A673 (cell line): ENCODE measurements around the gene ENOX1. TPM values are rescaled to one million over a fixed set of nuclear protein-coding genes. Genes with fewer than 3 reads are reported as not detected.

Experiments used
- BruUV-seq: library from RNA; stranded (reverse); fragments of 400-500 nt; replicated peaks from 2 replicates; lab custom pipeline; 2021; lab: Mats Ljungman, UMichigan
- CTCF ChIA-PET: fragments of 300-600 bp; sonication (Branson Sonifier 250); formaldehyde crosslinking; loops from one replicate; lab custom pipeline; 2022; ENCODE audit warnings: antibody characterized with exemption; lab: Charles Lee
- POLR2A ChIA-PET: fragments of 300-600 bp; sonication (Branson Sonifier 250); formaldehyde crosslinking; loops from one replicate; lab custom pipeline; 2022; ENCODE audit warnings: antibody characterized with exemption; ENCODE audit not compliant: low non-redundant PET; lab: Charles Lee
- DNase-seq: peaks from one replicate; pipeline ENCODE4 v3.0.0-alpha.2; 2015; ENCODE audit warnings: low spot score
- H3K27ac ChIP-seq: fragments of 200-600 bp; sonication (generic); 2 replicates; pipeline ENCODE4 v1.5.1; 2016; ENCODE audit warnings: mixed run types, low read depth, mild to moderate bottlenecking, mixed read lengths, antibody characterized with exemption, low read length; ENCODE audit not compliant: poor library complexity, severe bottlenecking
- H3K27me3 ChIP-seq: fragments of 200-600 bp; sonication (generic); replicated peaks from 2 replicates; pipeline ENCODE4 v1.6.1; 2017; ENCODE audit warnings: mixed run types, low read depth, mild to moderate bottlenecking, mixed read lengths, antibody characterized with exemption, low read length; ENCODE audit not compliant: insufficient read depth, poor library complexity
- H3K36me3 ChIP-seq: fragments of 200-600 bp; sonication (generic); 2 replicates; pipeline ENCODE4 v1.6.1; 2016; ENCODE audit warnings: mixed run types, mild to moderate bottlenecking, mixed read lengths, antibody characterized with exemption, low read length; ENCODE audit not compliant: insufficient read depth, poor library complexity, severe bottlenecking
- H3K4me1 ChIP-seq: fragments of 200-600 bp; sonication (generic); 2 replicates; pipeline ENCODE4 v1.6.1; 2017; ENCODE audit warnings: mixed run types, mild to moderate bottlenecking, mixed read lengths, antibody characterized with exemption, low read length; ENCODE audit not compliant: insufficient read depth, poor library complexity, severe bottlenecking
- H3K4me3 ChIP-seq: fragments of 200-600 bp; sonication (generic); 2 replicates; pipeline ENCODE4 v1.5.1; 2016; ENCODE audit warnings: low read depth, mixed run types, mild to moderate bottlenecking, mixed read lengths, low read length; ENCODE audit not compliant: poor library complexity, severe bottlenecking
- H3K9me3 ChIP-seq: fragments of 200-600 bp; sonication (generic); 2 replicates; pipeline ENCODE4 v1.6.1; 2016; ENCODE audit warnings: mixed run types, low read depth, mild to moderate bottlenecking, mixed read lengths, antibody characterized with exemption, low read length; ENCODE audit not compliant: poor library complexity, severe bottlenecking
- CTCF ChIP-seq: fragments of 300-800, 200-600 bp; sonication (generic); conservative IDR thresholded peaks from 2 replicates; pipeline ENCODE4 v1.5.1; 2017; ENCODE audit warnings: low read depth, mild to moderate bottlenecking, antibody characterized with exemption, low read length, moderate library complexity, mixed read lengths
- EZH2 ChIP-seq: fragments of 200-600 bp; sonication (generic); IDR thresholded peaks from 2 replicates; pipeline ENCODE4 v1.6.1; 2017; ENCODE audit warnings: borderline replicate concordance, low read depth, mild to moderate bottlenecking, mixed read lengths, antibody characterized with exemption, low read length; ENCODE audit not compliant: poor library complexity, severe bottlenecking
- intact Hi-C: fragments of 100-400 bp; cut with micrococcal nuclease; formaldehyde crosslinking; loops from one replicate; pipeline ENCODE4 v1.10.0; 2022; ENCODE audit not compliant: unreplicated experiment
- total RNA-seq: library from RNA; stranded (reverse); gene quantifications from 2 replicates; pipeline ENCODE4 v1.2.3, GENCODE V29; 2021

The ENOX1 gene
- total RNA-seq, 1 experiment from 2014 or later, result 4.4 TPM

- no TSS peak for BruUV-seq
- no peaks in the 10 kb centered on the region for H3K27me3 ChIP-seq
- H3K36me3 ChIP-seq, result no peaks in the 10 kb centered on the region
- H3K27ac ChIP-seq, result no peak overlapping the region
- peaks cover 23% of the 10 kb centered on the region for H3K4me1 ChIP-seq
- TF ChIP-seq EZH2, result no peak
- no peak for TF ChIP-seq CTCF
- H3K4me3 ChIP-seq, result no peak overlapping the region
- CTCF ChIA-PET, result no interaction called here
- no peak for DNase-seq
- intact Hi-C loops, result no loop called here
- POLR2A ChIA-PET, result no interaction called here
- H3K9me3 ChIP-seq, result no peaks in the 10 kb centered on the region
These were observed 212.2 kb downstream of the ENOX1 start for GRCh38 chr13:43574605-43575004.

GRCh38 chr13:43573802-43574514, 212.8 kb downstream of the ENOX1 start:
- intact Hi-C loops, result no loop called here
- H3K27me3 ChIP-seq, result no peaks in the 10 kb centered on the region
- ChIA-PET CTCF (no interaction called here), POLR2A (no interaction called here)
- DNase-seq, result peak; percentile 12
- H3K4me3 ChIP-seq, result no peak overlapping the region
- H3K9me3 ChIP-seq, result no peaks in the 10 kb centered on the region
- H3K27ac ChIP-seq, result peak overlapping the region; percentile 52
- no peaks in the 10 kb centered on the region for H3K36me3 ChIP-seq
- BruUV-seq, result no TSS peak
- TF ChIP-seq CTCF, result no peak
- TF ChIP-seq EZH2, result no peak
- H3K4me1 ChIP-seq, result peaks cover 23% of the 10 kb centered on the region

GRCh38 chr13:43573361-43573740, 213.4 kb downstream of the ENOX1 start:
- no peaks in the 10 kb centered on the region for H3K27me3 ChIP-seq
- DNase-seq, result peak; percentile 66
- POLR2A ChIA-PET, result no interaction called here
- H3K27ac ChIP-seq, result peak overlapping the region; percentile 52
- intact Hi-C loops, result no loop called here
- no peaks in the 10 kb centered on the region for H3K9me3 ChIP-seq
- BruUV-seq, result no TSS peak
- H3K36me3 ChIP-seq, result no peaks in the 10 kb centered on the region
- CTCF ChIA-PET, result no interaction called here
- H3K4me3 ChIP-seq, result no peak overlapping the region
- peaks cover 23% of the 10 kb centered on the region for H3K4me1 ChIP-seq
- TF ChIP-seq CTCF, result no peak
